ENCODE data around the gene WWP2. TPM values are rescaled to one million over a fixed set of nuclear protein-coding genes. Genes with fewer than 3 reads are reported as not detected.

The WWP2 gene
- total RNA-seq, 2 experiments from 2014 or later = 41.9 to 43.0 TPM

DNA sequence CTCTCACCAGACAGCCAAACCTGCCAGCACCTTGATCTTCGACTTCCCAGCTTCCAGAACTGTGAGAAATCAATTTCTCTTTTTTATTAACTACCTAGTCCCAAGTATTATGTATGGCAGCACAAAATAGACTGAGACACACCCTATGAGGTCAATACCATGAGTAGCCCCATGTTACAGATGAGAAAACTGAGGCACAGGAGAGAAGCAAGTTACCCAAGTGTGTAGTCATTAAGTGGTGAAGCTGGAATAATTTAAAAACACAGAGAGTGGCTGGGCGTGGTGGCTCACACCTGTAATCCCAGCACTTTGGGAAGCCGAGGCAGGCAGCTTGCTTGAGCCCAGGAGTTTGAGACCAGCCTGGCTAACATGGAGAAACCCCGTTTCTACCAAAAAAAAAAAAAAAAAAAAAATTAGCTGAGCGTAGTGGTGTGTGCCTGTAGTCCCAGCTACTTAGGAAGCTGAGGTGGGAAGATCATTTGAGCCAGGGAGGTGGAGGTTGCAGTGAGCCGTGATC lies 40.6 kb upstream of the WWP2 start:
- H3K27me3 Mint-ChIP-seq = no peaks in the 10 kb centered on the region
- intact Hi-C loops (cut with DNase I, micrococcal nuclease) = no loop called here
- Histone ChIP-seq H3K36me3 (ENCODE audit: insufficient read depth, low read length) (no peaks in the 10 kb centered on the region), H3K4me1 (ENCODE audit: insufficient read depth, low read length) (peaks cover 10% of the 10 kb centered on the region), H3K27ac (ENCODE audit: low read depth in 1 of 2, low read length in 2 of 2) (no peak overlapping the region), H3K4me3 (ENCODE audit: low read length) (no peak overlapping the region), H3K9me3 (ENCODE audit: control insufficient read depth in 1 of 2, insufficient read depth in 1 of 2, low read length in 2 of 2) (no peaks in the 10 kb centered on the region), H3K27me3 (ENCODE audit: control insufficient read depth in 1 of 2, insufficient read depth in 2 of 2, low read length in 2 of 2) (no peaks in the 10 kb centered on the region)
- DNase-seq = no peak
- ChIA-PET POLR2A (no interaction called here), CTCF (no interaction called here)
- no peak for ATAC-seq (ENCODE audit: poor library complexity)
- TF ChIP-seq, protein P1, sequence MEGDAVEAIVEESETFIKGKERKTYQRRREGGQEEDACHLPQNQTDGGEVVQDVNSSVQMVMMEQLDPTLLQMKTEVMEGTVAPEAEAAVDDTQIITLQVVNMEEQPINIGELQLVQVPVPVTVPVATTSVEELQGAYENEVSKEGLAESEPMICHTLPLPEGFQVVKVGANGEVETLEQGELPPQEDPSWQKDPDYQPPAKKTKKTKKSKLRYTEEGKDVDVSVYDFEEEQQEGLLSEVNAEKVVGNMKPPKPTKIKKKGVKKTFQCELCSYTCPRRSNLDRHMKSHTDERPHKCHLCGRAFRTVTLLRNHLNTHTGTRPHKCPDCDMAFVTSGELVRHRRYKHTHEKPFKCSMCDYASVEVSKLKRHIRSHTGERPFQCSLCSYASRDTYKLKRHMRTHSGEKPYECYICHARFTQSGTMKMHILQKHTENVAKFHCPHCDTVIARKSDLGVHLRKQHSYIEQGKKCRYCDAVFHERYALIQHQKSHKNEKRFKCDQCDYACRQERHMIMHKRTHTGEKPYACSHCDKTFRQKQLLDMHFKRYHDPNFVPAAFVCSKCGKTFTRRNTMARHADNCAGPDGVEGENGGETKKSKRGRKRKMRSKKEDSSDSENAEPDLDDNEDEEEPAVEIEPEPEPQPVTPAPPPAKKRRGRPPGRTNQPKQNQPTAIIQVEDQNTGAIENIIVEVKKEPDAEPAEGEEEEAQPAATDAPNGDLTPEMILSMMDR (IDR thresholded peaks at IDR 0.05) = no peak
- H3K4me3 Mint-ChIP-seq = no peak overlapping the region
- peaks cover 10% of the 10 kb centered on the region for H3K4me1 Mint-ChIP-seq (ENCODE audit: low read depth)
- no peak overlapping the region for H3K27ac Mint-ChIP-seq
- H3K9me3 Mint-ChIP-seq = no peaks in the 10 kb centered on the region
- H3K36me3 Mint-ChIP-seq (ENCODE audit: low read depth) = no peaks in the 10 kb centered on the region

- DNase-seq (no peak), ATAC-seq (ENCODE audit: poor library complexity) (no peak)
- H3K27me3 Mint-ChIP-seq = no peaks in the 10 kb centered on the region
- H3K4me1 Mint-ChIP-seq (ENCODE audit: low read depth) = peaks cover 22% of the 10 kb centered on the region
- Histone ChIP-seq H3K9me3 (ENCODE audit: control insufficient read depth in 1 of 2, insufficient read depth in 1 of 2, low read length in 2 of 2) (no peaks in the 10 kb centered on the region), H3K4me3 (ENCODE audit: low read length) (no peak overlapping the region), H3K27me3 (ENCODE audit: control insufficient read depth in 1 of 2, insufficient read depth in 2 of 2, low read length in 2 of 2) (no peaks in the 10 kb centered on the region), H3K36me3 (ENCODE audit: insufficient read depth, low read length) (no peaks in the 10 kb centered on the region), H3K27ac (ENCODE audit: low read depth in 1 of 2, low read length in 2 of 2) (no peak overlapping the region), H3K4me1 (ENCODE audit: insufficient read depth, low read length) (peaks cover 25% of the 10 kb centered on the region)
- H3K36me3 Mint-ChIP-seq (ENCODE audit: low read depth) = no peaks in the 10 kb centered on the region
- H3K27ac Mint-ChIP-seq = no peak overlapping the region
- intact Hi-C loops (cut with DNase I, micrococcal nuclease) = no loop called here
- ChIA-PET CTCF (interaction anchor here (0.7 to 2.8 kb wide), 2 partner anchors 31 to 328 kb away, joined by 3 to 11 read pairs; partner anchors contain the start of gene NOB1), POLR2A (interaction anchor here (0.8 to 5.9 kb wide), 2 partner anchors 30 to 38 kb away, joined by 3 to 62 read pairs; partner anchors contain the start of gene NOB1)
- TF ChIP-seq, protein P1 (IDR thresholded peaks at IDR 0.05) = no peak
- H3K9me3 Mint-ChIP-seq = no peaks in the 10 kb centered on the region
- peak overlapping the region; percentile 48 for H3K4me3 Mint-ChIP-seq
These were observed 37.7 kb upstream of the WWP2 start for GRCh38 chr16:69724414-69724873.

DNA sequence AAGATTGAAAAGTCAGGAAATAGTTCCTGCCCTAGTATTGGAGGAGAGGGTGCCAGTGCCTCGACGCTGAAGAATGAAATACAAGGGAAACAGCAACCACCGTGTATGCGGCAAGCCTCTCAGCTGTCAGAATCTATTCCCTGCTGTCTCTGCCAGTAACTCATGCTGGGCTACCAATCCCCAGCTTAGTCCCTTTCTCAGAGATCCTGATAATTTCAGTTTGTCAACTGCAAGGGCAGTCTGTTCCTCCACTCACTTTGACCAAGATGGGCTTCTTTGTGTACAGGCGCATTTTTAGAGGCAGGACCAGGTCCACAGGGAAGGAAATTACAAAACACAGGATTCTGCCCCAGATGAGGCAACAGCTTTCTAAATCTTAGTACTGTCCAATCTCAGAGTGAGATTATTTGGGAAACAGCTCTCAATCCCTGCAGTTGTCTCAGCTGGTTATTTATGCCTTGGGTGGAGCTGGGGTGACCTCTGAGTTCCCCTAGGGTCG lies 37.1 kb upstream of the WWP2 start:
- Histone ChIP-seq H3K9me3 (ENCODE audit: control insufficient read depth in 1 of 2, insufficient read depth in 1 of 2, low read length in 2 of 2) (no peaks in the 10 kb centered on the region), H3K4me3 (ENCODE audit: low read length) (no peak overlapping the region), H3K36me3 (ENCODE audit: insufficient read depth, low read length) (no peaks in the 10 kb centered on the region), H3K27ac (ENCODE audit: low read depth in 1 of 2, low read length in 2 of 2) (no peak overlapping the region), H3K27me3 (ENCODE audit: control insufficient read depth in 1 of 2, insufficient read depth in 2 of 2, low read length in 2 of 2) (no peaks in the 10 kb centered on the region), H3K4me1 (ENCODE audit: insufficient read depth, low read length) (peaks cover 25% of the 10 kb centered on the region)
- POLR2A ChIA-PET = interaction anchor here (0.8 to 5.9 kb wide), 2 partner anchors 29 to 38 kb away, joined by 3 to 62 read pairs; partner anchors contain the start of gene NOB1
- no peaks in the 10 kb centered on the region for H3K36me3 Mint-ChIP-seq (ENCODE audit: low read depth)
- peaks cover 22% of the 10 kb centered on the region for H3K4me1 Mint-ChIP-seq (ENCODE audit: low read depth)
- intact Hi-C loops (cut with DNase I, micrococcal nuclease) = loop anchor here in 1 of 2 experiments (1.0 kb wide), 1 partner anchor 16 kb away; no protein-coding TSS in a partner anchor
- ATAC-seq (ENCODE audit: poor library complexity) (no peak), DNase-seq (no peak)
- TF ChIP-seq, protein P1 (IDR thresholded peaks at IDR 0.05) = no peak
- no peaks in the 10 kb centered on the region for H3K27me3 Mint-ChIP-seq
- CTCF ChIA-PET = interaction anchor here (0.6 to 2.8 kb wide), 3 partner anchors 30 to 443 kb away, joined by 3 to 11 read pairs (median 3); partner anchors contain the start of gene NOB1
- H3K9me3 Mint-ChIP-seq = no peaks in the 10 kb centered on the region
- peak overlapping the region; percentile 48 for H3K4me3 Mint-ChIP-seq
- H3K27ac Mint-ChIP-seq = peak overlapping the region; percentile 84
